ENCODE measurements around the gene SHROOM3.

DNA sequence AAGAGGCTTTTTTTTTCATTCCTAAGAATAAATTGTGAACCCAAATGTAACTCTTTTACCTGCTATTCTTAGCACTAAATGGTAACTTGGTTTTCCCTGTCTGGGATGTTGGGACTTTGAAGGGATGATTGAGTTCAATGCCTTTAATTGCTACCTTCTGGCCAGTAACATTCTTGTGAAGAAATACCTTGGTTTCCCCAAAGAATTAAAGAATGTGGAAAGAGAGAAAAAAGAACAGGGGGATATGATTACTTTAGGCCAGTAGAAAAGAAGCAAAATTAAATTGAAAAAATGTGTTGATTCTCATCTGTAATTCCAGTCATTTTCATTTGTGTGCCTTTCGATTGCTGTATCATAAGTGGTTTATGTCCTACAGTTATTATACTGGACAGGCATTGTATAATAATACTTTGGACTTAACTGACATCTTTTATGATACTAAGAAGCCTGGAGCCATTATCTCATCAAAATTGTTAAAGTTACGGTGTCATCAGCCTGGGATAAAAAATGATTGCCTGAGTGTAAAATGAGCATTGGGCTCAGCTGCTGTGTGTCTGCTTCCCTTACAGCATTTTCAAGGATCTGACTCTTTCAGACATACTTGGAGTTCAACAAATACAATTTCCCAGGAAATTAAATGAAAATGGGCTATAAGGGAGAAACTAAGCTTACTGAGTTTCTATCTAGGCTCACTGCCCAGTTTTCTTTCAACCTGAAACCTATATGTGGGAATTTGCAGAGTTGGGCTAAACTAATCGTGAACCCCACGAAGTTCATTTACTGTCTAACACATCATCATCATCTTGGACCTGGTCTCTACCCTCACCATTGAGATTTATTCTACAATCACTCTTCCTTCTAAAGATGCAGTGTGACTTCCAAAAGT, 146.3 kb downstream of the SHROOM3 start:
- no peak for TF ChIP-seq POLR2A (IDR thresholded peaks at IDR 0.05)
- TF ChIP-seq, protein P1, sequence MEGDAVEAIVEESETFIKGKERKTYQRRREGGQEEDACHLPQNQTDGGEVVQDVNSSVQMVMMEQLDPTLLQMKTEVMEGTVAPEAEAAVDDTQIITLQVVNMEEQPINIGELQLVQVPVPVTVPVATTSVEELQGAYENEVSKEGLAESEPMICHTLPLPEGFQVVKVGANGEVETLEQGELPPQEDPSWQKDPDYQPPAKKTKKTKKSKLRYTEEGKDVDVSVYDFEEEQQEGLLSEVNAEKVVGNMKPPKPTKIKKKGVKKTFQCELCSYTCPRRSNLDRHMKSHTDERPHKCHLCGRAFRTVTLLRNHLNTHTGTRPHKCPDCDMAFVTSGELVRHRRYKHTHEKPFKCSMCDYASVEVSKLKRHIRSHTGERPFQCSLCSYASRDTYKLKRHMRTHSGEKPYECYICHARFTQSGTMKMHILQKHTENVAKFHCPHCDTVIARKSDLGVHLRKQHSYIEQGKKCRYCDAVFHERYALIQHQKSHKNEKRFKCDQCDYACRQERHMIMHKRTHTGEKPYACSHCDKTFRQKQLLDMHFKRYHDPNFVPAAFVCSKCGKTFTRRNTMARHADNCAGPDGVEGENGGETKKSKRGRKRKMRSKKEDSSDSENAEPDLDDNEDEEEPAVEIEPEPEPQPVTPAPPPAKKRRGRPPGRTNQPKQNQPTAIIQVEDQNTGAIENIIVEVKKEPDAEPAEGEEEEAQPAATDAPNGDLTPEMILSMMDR (IDR thresholded peaks at IDR 0.05): no peak
